Left lung (tissue), 10 donors: Measurements from ENCODE around the gene ETV3L. TPM values are rescaled to one million over a fixed set of nuclear protein-coding genes. Genes with fewer than 3 reads are reported as not detected.

ENCODE experiments used
- ATAC-seq: fragments of 200-7000 bp; cut with Tn5 transposase; one replicate; pipeline ENCODE4 v1.9.1; 2020; ENCODE audit warnings: moderate library complexity
- DNase-seq, 4 donors: peaks; one replicate each; pipeline ENCODE4 v3.0.0-alpha.2; 2013 to 2020
- H3K27ac ChIP-seq, 2 donors: fragments of 200-600 bp; sonication (generic) in 1 of 2; one replicate each; pipeline versions ENCODE4 v1.5.0 to v1.8.0; 2020 to 2021
- H3K27me3 ChIP-seq, 2 donors: fragments of 200-600 bp; sonication (generic) in 1 of 2; one replicate each; pipeline versions ENCODE4 v1.5.0 to v1.8.0; 2020 to 2021
- H3K36me3 ChIP-seq, 2 donors: fragments of 200-600 bp; sonication (generic) in 1 of 2; one replicate each; pipeline versions ENCODE4 v1.5.0 to v1.8.0; 2020 to 2021
- H3K4me1 ChIP-seq, 2 donors: fragments of 200-600 bp; one replicate each; pipeline ENCODE4 v1.8.0; 2021
- H3K4me3 ChIP-seq, 2 donors: fragments of 200-600 bp; sonication (generic) in 1 of 2; one replicate each; pipeline versions ENCODE4 v1.5.0 to v1.8.0; 2020 to 2021; ENCODE audit warnings: mild to moderate bottlenecking in 1 of 2
- H3K9me3 ChIP-seq, 2 donors: fragments of 200-600 bp; sonication (generic) in 1 of 2; one replicate each; pipeline versions ENCODE4 v1.5.0 to v1.8.0; 2020 to 2021
- intact Hi-C, 2 donors: fragments of 100-400 bp; cut with DNase I; formaldehyde crosslinking; loops; one replicate each; pipeline versions ENCODE4 v1.11.2 to v1.14.2; 2022
- polyA plus RNA-seq, 6 donors: library from polyadenylated mRNA; unstranded; fragments of 120-200 nt; gene quantifications; one replicate each; pipeline ENCODE4 v1.2.1, GENCODE V29; 2013; ENCODE audit not compliant: insufficient read length in 6 of 6
- total RNA-seq, 2 donors: library from RNA; stranded (reverse); fragmentation: NEBNext Ultra II Directional; extraction: Animal tissue kit (Norgen Biotek cat#: 25700); gene quantifications; one replicate each; pipeline ENCODE4 v1.2.1, GENCODE V29; 2021
- TF ChIP-seq, protein P1 (sequence below), 2 donors: fragments of 200-600 bp; sonication (generic) in 1 of 2; IDR thresholded peaks; one replicate each; pipeline versions ENCODE4 v1.5.0 to v1.8.0; 2021; ENCODE audit warnings: antibody characterized with exemption in 2 of 2
- donor health status: DM: no; HTN: yes; CAD: no.
- donor health status: DM: no; HTN: no; CAD: no.

Gene ETV3L
- total and polyA plus RNA-seq, 8 donors: not detected

DNA sequence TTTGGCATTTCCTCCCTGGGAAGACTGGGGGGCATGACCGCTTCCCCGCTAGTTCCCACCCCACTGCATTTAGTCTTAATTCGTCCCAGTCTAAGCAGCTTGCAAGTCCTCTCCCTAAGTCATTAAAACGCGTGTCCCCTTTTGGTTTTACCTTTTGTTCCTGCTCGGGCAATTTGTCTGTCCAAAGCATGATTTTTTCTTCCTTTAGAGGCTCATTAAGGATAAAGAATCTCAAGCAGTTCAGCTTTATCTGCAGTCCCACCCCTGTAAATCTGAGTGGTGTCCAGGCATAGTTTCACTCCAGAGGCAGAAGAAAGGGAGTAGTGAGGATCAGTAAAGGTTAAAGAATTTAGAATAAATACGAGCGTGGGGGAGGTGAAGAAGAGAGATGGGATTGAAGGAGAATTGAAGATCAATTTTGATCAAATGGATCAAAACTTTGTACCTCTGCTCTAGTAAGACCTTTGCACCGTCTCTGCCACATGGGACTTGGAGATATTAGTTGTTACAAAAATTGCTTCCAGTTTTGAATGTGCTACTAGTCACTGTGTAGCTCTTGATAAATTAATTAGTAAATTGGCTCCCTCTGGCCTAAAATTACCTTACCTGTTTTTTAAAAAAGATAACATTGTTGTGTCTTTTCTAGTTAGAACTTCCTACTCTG, 39.6 kb upstream of the ETV3L start:
- ATAC-seq (no peak), DNase-seq (no peak)
- intact Hi-C loops: no loop called here
- Histone ChIP-seq H3K9me3 (no peaks in the 10 kb centered on the region), H3K27ac (peak overlapping the region; percentile 94 to 98), H3K4me3 (peak overlapping the region; percentile 94 to 97), H3K4me1 (peaks cover 14 to 35% of the 10 kb centered on the region in 2 donors), H3K36me3 (peaks cover 0 to 20% of the 10 kb centered on the region in 2 donors), H3K27me3 (no peaks in the 10 kb centered on the region)
- TF ChIP-seq, protein P1, sequence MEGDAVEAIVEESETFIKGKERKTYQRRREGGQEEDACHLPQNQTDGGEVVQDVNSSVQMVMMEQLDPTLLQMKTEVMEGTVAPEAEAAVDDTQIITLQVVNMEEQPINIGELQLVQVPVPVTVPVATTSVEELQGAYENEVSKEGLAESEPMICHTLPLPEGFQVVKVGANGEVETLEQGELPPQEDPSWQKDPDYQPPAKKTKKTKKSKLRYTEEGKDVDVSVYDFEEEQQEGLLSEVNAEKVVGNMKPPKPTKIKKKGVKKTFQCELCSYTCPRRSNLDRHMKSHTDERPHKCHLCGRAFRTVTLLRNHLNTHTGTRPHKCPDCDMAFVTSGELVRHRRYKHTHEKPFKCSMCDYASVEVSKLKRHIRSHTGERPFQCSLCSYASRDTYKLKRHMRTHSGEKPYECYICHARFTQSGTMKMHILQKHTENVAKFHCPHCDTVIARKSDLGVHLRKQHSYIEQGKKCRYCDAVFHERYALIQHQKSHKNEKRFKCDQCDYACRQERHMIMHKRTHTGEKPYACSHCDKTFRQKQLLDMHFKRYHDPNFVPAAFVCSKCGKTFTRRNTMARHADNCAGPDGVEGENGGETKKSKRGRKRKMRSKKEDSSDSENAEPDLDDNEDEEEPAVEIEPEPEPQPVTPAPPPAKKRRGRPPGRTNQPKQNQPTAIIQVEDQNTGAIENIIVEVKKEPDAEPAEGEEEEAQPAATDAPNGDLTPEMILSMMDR (IDR thresholded peaks at IDR 0.05): no peak

DNA sequence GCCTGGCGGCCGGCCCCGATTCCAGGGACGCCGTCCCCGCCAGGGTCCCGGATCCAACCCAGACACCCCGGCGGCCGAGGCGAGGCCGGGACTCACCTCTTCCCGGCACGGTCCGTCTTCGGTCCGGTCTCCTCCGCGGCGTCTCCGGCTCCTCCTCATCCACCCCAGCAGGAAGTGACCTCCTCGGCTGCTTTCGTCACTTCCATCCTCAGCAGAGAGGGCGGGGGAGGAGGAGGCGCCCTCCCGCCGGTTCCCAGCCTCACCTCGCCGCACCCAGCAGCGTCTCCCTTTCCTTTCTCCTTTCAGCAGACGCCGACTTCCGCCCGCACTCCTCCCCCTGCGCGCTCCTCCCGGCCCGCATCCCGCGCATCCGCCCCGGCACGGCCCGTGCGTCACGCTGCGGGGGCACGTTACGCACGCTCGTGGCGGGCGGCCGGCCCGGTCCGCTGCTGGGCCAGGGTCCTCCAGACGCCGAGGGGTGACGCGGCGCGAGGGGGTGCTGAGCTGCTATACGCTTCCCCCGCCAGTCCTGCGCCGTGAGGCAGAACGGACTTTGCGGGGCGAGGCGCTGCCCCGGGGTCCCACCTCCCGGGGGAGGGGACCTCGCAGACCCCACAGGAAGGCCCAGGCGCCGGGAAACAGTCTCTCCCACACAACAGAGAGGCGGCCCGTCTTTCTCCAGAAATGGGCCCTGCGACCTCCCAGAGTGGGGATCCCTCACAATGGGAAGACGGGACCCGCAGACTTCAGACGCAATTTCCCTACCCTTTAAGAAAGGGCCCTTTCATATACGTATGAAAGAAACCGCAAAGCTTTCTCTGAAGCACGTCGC, 38.8 kb upstream of the ETV3L start, which contains the start of gene ETV3:
TSS of gene ETV3 (minus strand) at position 176 of the 832 bp plus-strand sequence. CDS start 2,043 bp downstream, outside the sequence.
- H3K9me3 ChIP-seq: no peaks in the 10 kb centered on the region
- H3K27ac ChIP-seq: peak within 1 kb of the TSS; percentile 94 to 98
- peaks cover 14 to 40% of the 10 kb centered on the region in 2 donors for H3K4me1 ChIP-seq
- peak within 1 kb of the TSS; percentile 94 to 97 for H3K4me3 ChIP-seq
- ATAC-seq (peak; percentile 94), DNase-seq (peak; percentile 88 to 95 (median 94))
- peaks cover 0 to 27% of the 10 kb centered on the region in 2 donors for H3K36me3 ChIP-seq
- H3K27me3 ChIP-seq: no peaks in the 10 kb centered on the region
- intact Hi-C loops: no loop called here
- TF ChIP-seq, protein P1 (IDR thresholded peaks at IDR 0.05): no peak

DNA sequence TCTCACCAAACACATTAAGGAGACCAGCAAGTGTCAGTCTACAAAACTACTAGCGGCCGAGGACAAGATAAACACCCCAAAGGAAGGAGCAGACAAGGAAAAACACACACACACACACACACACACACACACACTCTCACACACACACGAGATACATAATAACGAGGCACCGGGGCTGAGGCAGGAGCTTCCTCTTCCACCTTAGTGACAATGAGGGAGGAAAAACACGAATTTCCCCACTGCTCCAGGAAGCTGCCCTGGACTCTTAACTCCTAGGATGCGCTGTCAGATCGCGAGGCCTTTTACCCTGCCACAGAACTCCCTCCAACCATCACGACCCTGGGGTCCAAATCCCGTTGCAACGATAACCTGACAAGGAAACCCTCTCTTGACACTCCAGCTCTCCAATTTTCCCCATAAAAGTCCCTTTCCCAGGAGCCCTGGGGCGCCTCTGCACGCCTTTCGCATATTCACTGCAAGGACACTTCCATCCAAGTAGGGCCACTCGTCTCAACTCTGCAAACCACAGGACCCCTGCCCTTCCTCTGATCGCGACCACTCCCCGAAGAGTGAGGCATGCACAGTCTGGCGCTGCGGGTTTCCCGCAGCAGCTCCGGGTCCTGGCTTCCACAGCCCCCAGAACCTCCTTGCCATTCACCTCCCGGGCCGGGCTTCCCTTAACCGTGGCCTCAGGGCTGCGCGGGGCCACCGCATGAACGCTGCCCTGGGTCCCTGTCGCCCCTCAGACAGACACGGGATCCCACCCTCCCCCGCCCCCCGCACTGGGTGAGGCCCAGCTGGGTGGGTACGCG, 38.0 kb upstream of the ETV3L start:
- Histone ChIP-seq H3K4me1 (peaks cover 14 to 40% of the 10 kb centered on the region in 2 donors), H3K36me3 (peaks cover 0 to 36% of the 10 kb centered on the region in 2 donors), H3K27me3 (no peaks in the 10 kb centered on the region), H3K9me3 (no peaks in the 10 kb centered on the region), H3K4me3 (peak overlapping the region; percentile 94 to 97), H3K27ac (peak overlapping the region; percentile 94 to 98)
- ATAC-seq (peak; percentile 2), DNase-seq (no peak)
- TF ChIP-seq, protein P1 (IDR thresholded peaks at IDR 0.05): no peak
- intact Hi-C loops: no loop called here

DNA sequence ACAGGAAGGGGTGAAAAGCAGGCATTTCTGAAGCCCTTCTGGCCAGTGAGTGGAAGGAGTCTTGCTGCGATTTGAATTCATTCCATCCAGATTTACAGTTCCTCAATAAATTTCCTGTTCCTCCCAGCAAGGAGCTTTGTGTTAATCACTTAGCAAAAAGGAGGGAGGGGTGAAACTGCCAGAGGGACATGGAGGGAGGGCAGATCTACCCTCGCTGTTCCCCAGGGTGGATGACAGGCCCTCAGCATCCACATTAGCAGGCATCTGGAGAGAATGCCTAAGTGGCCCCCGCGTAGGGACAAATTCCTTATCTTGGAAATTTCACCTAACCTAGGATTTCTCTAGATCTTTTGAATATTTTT, 37.4 kb upstream of the ETV3L start:
- Histone ChIP-seq H3K9me3 (no peaks in the 10 kb centered on the region), H3K27me3 (no peaks in the 10 kb centered on the region), H3K27ac (peak overlapping the region; percentile 17 to 57), H3K4me3 (peak overlapping the region; percentile 94 to 97), H3K4me1 (peaks cover 14 to 40% of the 10 kb centered on the region in 2 donors), H3K36me3 (peaks cover 0 to 41% of the 10 kb centered on the region in 2 donors)
- ATAC-seq (no peak), DNase-seq (no peak)
- TF ChIP-seq, protein P1 (IDR thresholded peaks at IDR 0.05): no peak
- intact Hi-C loops: no loop called here
